H1 (cell line): Measurements from ENCODE around the gene PROKR1. TPM values are rescaled to one million over a fixed set of nuclear protein-coding genes. Genes with fewer than 3 reads are reported as not detected.

Experiments used
- BCL11A ChIP-seq, 2 experiments: IDR thresholded peaks; one replicate each; pipeline ENCODE4 v1.6.1; 2011; ENCODE audit warnings: low read depth in 2 of 2, low read length in 2 of 2, mild to moderate bottlenecking in 2 of 2
- POLR2AphosphoS5 ChIP-seq: IDR thresholded peaks from 2 replicates; pipeline ENCODE4 v1.6.1; 2011; ENCODE audit warnings: low read depth, low read length
- RBBP5 ChIP-seq: IDR thresholded peaks from 2 replicates; pipeline ENCODE4 v1.7.1; 2012; ENCODE audit warnings: low read depth, mild to moderate bottlenecking, inconsistent platforms, low read length, moderate library complexity, borderline replicate concordance
- SRF ChIP-seq: IDR thresholded peaks from 2 replicates; pipeline ENCODE4 v1.6.1; 2011; ENCODE audit warnings: mild to moderate bottlenecking, low read depth, low read length, moderate library complexity
- polyA plus RNA-seq, 7 experiments: library from polyadenylated mRNA; depleted of rRNA in 3 of 7; stranded (reverse) in 5 of 7; unstranded in 2 of 7; fragments of >200 nt in 5 of 7; fragments of 200-250 nt in 2 of 7; gene quantifications; 1 replicate in 5 of 7; 2 replicates in 1 of 7; 4 replicates in 1 of 7; pipeline versions ENCODE4 v1.2.1 to v1.2.3, GENCODE V29; 2011 to 2013; ENCODE audit warnings: missing spikeins in 2 of 7, mixed read lengths in 2 of 7
- total RNA-seq: library from RNA; stranded (reverse); fragmentation: NEBNext Ultra II Directional; extraction: Animal tissue kit (Norgen Biotek cat#: 25700); gene quantifications from 2 replicates; pipeline ENCODE4 v1.2.1, GENCODE V29; 2021
- TF ChIP-seq, protein P1 (sequence below): fragments of 300-600 bp; sonication (generic); IDR thresholded peaks from 2 replicates; pipeline ENCODE4 v1.7.1; 2012; ENCODE audit warnings: low read length, moderate library complexity, mild to moderate bottlenecking, inconsistent platforms; ENCODE audit not compliant: insufficient replicate concordance

Gene PROKR1
- total and polyA plus RNA-seq, 2 of the 8 experiments (the other 6 are each of a cell fraction or from before 2014, with no cell fraction given), result 1.8 to 3.9 TPM

GRCh38 chr2:68607837-68608236, 35.5 kb upstream of the PROKR1 start (continued):
- TF ChIP-seq, protein P1, sequence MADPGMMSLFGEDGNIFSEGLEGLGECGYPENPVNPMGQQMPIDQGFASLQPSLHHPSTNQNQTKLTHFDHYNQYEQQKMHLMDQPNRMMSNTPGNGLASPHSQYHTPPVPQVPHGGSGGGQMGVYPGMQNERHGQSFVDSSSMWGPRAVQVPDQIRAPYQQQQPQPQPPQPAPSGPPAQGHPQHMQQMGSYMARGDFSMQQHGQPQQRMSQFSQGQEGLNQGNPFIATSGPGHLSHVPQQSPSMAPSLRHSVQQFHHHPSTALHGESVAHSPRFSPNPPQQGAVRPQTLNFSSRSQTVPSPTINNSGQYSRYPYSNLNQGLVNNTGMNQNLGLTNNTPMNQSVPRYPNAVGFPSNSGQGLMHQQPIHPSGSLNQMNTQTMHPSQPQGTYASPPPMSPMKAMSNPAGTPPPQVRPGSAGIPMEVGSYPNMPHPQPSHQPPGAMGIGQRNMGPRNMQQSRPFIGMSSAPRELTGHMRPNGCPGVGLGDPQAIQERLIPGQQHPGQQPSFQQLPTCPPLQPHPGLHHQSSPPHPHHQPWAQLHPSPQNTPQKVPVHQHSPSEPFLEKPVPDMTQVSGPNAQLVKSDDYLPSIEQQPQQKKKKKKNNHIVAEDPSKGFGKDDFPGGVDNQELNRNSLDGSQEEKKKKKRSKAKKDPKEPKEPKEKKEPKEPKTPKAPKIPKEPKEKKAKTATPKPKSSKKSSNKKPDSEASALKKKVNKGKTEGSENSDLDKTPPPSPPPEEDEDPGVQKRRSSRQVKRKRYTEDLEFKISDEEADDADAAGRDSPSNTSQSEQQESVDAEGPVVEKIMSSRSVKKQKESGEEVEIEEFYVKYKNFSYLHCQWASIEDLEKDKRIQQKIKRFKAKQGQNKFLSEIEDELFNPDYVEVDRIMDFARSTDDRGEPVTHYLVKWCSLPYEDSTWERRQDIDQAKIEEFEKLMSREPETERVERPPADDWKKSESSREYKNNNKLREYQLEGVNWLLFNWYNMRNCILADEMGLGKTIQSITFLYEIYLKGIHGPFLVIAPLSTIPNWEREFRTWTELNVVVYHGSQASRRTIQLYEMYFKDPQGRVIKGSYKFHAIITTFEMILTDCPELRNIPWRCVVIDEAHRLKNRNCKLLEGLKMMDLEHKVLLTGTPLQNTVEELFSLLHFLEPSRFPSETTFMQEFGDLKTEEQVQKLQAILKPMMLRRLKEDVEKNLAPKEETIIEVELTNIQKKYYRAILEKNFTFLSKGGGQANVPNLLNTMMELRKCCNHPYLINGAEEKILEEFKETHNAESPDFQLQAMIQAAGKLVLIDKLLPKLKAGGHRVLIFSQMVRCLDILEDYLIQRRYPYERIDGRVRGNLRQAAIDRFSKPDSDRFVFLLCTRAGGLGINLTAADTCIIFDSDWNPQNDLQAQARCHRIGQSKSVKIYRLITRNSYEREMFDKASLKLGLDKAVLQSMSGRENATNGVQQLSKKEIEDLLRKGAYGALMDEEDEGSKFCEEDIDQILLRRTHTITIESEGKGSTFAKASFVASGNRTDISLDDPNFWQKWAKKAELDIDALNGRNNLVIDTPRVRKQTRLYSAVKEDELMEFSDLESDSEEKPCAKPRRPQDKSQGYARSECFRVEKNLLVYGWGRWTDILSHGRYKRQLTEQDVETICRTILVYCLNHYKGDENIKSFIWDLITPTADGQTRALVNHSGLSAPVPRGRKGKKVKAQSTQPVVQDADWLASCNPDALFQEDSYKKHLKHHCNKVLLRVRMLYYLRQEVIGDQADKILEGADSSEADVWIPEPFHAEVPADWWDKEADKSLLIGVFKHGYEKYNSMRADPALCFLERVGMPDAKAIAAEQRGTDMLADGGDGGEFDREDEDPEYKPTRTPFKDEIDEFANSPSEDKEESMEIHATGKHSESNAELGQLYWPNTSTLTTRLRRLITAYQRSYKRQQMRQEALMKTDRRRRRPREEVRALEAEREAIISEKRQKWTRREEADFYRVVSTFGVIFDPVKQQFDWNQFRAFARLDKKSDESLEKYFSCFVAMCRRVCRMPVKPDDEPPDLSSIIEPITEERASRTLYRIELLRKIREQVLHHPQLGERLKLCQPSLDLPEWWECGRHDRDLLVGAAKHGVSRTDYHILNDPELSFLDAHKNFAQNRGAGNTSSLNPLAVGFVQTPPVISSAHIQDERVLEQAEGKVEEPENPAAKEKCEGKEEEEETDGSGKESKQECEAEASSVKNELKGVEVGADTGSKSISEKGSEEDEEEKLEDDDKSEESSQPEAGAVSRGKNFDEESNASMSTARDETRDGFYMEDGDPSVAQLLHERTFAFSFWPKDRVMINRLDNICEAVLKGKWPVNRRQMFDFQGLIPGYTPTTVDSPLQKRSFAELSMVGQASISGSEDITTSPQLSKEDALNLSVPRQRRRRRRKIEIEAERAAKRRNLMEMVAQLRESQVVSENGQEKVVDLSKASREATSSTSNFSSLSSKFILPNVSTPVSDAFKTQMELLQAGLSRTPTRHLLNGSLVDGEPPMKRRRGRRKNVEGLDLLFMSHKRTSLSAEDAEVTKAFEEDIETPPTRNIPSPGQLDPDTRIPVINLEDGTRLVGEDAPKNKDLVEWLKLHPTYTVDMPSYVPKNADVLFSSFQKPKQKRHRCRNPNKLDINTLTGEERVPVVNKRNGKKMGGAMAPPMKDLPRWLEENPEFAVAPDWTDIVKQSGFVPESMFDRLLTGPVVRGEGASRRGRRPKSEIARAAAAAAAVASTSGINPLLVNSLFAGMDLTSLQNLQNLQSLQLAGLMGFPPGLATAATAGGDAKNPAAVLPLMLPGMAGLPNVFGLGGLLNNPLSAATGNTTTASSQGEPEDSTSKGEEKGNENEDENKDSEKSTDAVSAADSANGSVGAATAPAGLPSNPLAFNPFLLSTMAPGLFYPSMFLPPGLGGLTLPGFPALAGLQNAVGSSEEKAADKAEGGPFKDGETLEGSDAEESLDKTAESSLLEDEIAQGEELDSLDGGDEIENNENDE, result no peak
- TF ChIP-seq RBBP5, result no peak
- no peak for TF ChIP-seq BCL11A (IDR thresholded peaks at IDR 0.05; ENCODE audit: low read depth in 2 of 2, low read length in 2 of 2)
- no peak for TF ChIP-seq POLR2AphosphoS5
- TF ChIP-seq SRF, result no peak
- TF ChIP-seq, all 59 proteins: peak for 0
